Measurements from ENCODE around the gene ANXA10. TPM values are rescaled to one million over a fixed set of nuclear protein-coding genes. Genes with fewer than 3 reads are reported as not detected.

Gene ANXA10
- total RNA-seq, 3 donors from 2014 or later = not detected

DNA sequence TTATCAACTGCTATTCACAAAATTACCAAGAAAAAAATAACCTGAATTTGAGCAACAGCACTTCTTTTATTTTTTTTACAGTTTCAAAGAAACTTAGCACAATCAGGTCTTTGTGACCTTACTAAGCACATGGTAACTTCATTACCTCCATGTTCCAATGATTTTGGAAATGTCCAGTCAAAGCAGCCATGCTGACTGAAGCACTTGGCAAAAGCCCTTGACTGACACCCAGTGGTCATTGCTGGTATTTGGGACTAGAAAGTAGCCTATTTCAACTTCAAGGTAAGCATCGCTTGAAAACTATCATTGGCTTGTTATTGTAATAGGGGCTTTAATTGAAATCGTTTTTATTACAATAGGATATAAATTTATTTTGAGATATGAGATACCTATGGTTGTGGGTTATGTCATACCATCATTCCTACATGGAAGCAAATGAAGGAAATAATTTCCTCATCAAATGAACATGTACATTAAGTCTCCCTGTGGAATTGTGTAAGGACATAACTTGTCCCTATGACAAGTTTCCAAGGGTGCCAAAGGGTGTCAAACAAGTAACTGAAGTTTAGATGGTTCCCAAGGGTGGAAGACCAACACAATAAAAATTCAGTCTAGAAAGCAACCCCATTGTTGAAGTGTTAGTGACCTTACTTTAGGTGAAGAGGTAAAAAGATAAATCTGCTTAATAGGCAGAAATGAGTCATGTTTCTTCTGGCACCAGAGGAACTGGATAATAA is 15.2 kb upstream of the ANXA10 start:
- no peak overlapping the region for H3K27ac ChIP-seq
- DNase-seq (ENCODE audit: low spot score in 2 of 2) = peak in 1 of 2 donors; percentile 26
- no peak overlapping the region for H3K4me3 ChIP-seq
- no peaks in the 10 kb centered on the region for H3K4me1 ChIP-seq
- no peaks in the 10 kb centered on the region for H3K9me3 ChIP-seq
- H3K36me3 ChIP-seq = no peaks in the 10 kb centered on the region
- intact Hi-C loops (cut with DNase I; ENCODE audit: low total_unique reads) = no loop called here
- TF ChIP-seq, protein P1, sequence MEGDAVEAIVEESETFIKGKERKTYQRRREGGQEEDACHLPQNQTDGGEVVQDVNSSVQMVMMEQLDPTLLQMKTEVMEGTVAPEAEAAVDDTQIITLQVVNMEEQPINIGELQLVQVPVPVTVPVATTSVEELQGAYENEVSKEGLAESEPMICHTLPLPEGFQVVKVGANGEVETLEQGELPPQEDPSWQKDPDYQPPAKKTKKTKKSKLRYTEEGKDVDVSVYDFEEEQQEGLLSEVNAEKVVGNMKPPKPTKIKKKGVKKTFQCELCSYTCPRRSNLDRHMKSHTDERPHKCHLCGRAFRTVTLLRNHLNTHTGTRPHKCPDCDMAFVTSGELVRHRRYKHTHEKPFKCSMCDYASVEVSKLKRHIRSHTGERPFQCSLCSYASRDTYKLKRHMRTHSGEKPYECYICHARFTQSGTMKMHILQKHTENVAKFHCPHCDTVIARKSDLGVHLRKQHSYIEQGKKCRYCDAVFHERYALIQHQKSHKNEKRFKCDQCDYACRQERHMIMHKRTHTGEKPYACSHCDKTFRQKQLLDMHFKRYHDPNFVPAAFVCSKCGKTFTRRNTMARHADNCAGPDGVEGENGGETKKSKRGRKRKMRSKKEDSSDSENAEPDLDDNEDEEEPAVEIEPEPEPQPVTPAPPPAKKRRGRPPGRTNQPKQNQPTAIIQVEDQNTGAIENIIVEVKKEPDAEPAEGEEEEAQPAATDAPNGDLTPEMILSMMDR (IDR thresholded peaks at IDR 0.05) = peak; percentile 33 to 62 (median 51)
- TF ChIP-seq POLR2AphosphoS5 (IDR thresholded peaks at IDR 0.05) (no peak), POLR2A (IDR thresholded peaks at IDR 0.05) (no peak)
- H3K27me3 ChIP-seq = peaks cover 0 to 4% of the 10 kb centered on the region in 2 donors

DNA sequence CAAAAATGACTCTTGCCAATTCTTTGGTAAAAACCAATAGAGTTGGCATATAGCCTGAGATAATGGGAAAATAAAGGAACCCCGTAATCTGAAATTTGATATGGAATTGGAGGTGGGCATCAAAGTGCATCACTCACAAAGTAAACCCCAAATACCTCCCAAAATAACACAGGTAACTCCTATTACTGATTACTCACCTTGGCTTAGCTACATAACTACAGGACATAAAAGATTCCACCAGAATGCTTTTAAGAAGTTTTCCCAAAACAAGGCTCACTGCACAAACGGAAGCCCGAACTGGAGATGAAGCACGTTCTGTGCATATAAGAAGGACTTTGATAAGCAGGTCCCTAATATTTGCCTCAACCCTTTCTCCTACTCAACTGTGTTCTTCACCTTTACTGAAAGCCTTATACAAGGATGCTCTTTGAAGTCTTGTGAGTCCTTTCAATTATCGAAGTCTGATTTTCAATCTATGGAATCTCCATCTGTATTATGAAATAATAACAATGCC is 14.6 kb upstream of the ANXA10 start:
- no peaks in the 10 kb centered on the region for H3K9me3 ChIP-seq
- no peaks in the 10 kb centered on the region for H3K4me1 ChIP-seq
- no peaks in the 10 kb centered on the region for H3K36me3 ChIP-seq
- no peak overlapping the region for H3K4me3 ChIP-seq
- no peak overlapping the region for H3K27ac ChIP-seq
- TF ChIP-seq POLR2AphosphoS5 (IDR thresholded peaks at IDR 0.05) = no peak
- TF ChIP-seq, protein P1 (IDR thresholded peaks at IDR 0.05) = no peak
- TF ChIP-seq POLR2A (IDR thresholded peaks at IDR 0.05) = no peak
- no peak for DNase-seq (ENCODE audit: low spot score in 2 of 2)
- intact Hi-C loops (cut with DNase I; ENCODE audit: low total_unique reads) = no loop called here
- H3K27me3 ChIP-seq = peaks cover 0 to 4% of the 10 kb centered on the region in 2 donors

DNA sequence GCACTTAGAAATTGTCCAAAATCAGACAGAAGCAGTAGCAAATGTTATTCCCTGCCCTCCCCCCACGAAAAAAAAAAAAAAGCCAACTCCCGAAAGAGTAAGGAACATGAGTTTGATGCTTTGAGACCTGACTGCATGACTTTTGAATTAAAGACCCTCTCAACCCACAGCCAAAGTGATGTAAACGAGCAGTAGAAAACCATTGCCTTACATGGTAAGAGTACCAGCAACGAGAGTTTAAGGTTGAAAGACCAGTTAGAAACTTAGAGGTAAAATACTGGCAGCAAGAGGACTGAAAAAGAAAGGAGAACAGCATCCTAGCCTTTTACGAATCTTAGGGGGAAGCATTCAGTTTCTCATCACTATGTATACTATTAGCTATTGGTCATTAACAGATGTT is 10.0 kb upstream of the ANXA10 start:
- Histone ChIP-seq H3K27ac (no peak overlapping the region), H3K4me1 (no peaks in the 10 kb centered on the region), H3K36me3 (no peaks in the 10 kb centered on the region), H3K27me3 (peaks cover 0 to 4% of the 10 kb centered on the region in 2 donors), H3K9me3 (peaks cover 0 to 5% of the 10 kb centered on the region in 2 donors), H3K4me3 (no peak overlapping the region)
- intact Hi-C loops (cut with DNase I; ENCODE audit: low total_unique reads) = no loop called here
- no peak for TF ChIP-seq POLR2A (IDR thresholded peaks at IDR 0.05)
- no peak for TF ChIP-seq POLR2AphosphoS5 (IDR thresholded peaks at IDR 0.05)
- TF ChIP-seq, protein P1 (IDR thresholded peaks at IDR 0.05) = no peak
- DNase-seq (ENCODE audit: low spot score in 2 of 2) = no peak

DNA sequence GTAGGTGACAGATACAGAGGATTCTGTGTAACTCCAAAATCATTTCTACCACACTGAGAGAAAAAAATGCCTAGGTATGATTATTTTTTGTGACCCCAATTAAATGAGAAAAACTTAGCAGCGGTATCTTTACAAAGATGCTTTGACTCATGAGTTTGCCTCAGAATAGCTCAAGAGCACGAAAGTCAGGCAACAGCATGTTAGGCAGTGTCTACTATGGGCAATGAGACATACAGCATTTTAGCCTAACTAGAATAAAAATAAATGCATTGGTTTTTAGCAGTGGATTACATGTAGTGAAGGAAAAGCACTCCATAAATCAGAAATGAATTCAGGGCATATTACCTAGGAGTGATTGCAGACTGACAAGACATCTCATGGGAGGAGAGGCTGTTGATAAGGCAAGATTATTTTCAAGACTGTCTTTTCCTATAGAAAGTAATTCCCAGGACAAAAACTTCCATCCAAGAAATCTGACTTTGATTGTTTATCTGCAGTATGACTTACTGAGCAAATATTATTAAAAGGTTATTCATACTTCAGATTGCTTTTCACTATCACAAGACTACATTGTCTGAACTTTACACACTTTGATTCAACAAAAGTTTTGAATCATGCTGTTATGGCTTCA is 3.6 kb downstream of the ANXA10 start:
- no peaks in the 10 kb centered on the region for H3K36me3 ChIP-seq
- intact Hi-C loops (cut with DNase I; ENCODE audit: low total_unique reads) = no loop called here
- no peak overlapping the region for H3K4me3 ChIP-seq
- H3K27me3 ChIP-seq = no peaks in the 10 kb centered on the region
- no peak for DNase-seq (ENCODE audit: low spot score in 2 of 2)
- no peaks in the 10 kb centered on the region for H3K9me3 ChIP-seq
- TF ChIP-seq, protein P1 (IDR thresholded peaks at IDR 0.05) = no peak
- TF ChIP-seq POLR2AphosphoS5 (IDR thresholded peaks at IDR 0.05) (no peak), POLR2A (IDR thresholded peaks at IDR 0.05) (no peak)
- H3K27ac ChIP-seq = no peak overlapping the region
- H3K4me1 ChIP-seq = no peaks in the 10 kb centered on the region

DNA sequence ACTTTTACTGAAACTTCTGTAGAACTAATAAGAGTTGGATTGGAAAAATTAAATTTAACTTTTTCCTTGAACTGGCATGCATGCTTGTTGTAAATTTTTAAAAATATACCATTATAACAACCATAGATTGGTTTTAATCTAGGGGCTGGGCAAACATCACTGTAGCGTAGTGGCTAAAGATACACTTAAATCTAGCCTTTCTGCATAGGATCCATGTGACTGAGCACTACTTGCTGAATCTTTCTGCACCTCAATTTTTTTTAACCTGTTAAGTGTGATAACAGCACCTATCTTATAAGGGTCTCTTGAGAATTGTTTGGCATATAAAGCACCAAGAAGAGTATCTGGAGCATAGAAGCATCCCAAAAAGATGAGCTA is 4.1 kb downstream of the ANXA10 start:
- TF ChIP-seq, protein P1 (IDR thresholded peaks at IDR 0.05) = no peak
- no peak for TF ChIP-seq POLR2A (IDR thresholded peaks at IDR 0.05)
- intact Hi-C loops (cut with DNase I; ENCODE audit: low total_unique reads) = no loop called here
- Histone ChIP-seq H3K9me3 (no peaks in the 10 kb centered on the region), H3K27me3 (no peaks in the 10 kb centered on the region), H3K36me3 (no peaks in the 10 kb centered on the region), H3K4me1 (no peaks in the 10 kb centered on the region), H3K4me3 (no peak overlapping the region), H3K27ac (no peak overlapping the region)
- no peak for DNase-seq (ENCODE audit: low spot score in 2 of 2)

Data from breast epithelium (tissue), 4 donors.